Testis (tissue), 2 donors: ENCODE measurements around the gene ITGB8.

ENCODE experiments used
- POLR2A ChIP-seq: fragments of 450-650 bp; IDR thresholded peaks from one replicate; pipeline ENCODE4 v1.6.1; 2017; ENCODE audit warnings: antibody characterized with exemption, mild to moderate bottlenecking, moderate library complexity
- TF ChIP-seq, protein P1 (sequence below), 3 experiments: fragments of 450-650 bp in 2 of 3; fragments of 200-600 bp in 1 of 3; sonication (generic) in 1 of 3; IDR thresholded peaks; one replicate each; pipeline ENCODE4 v1.5.1; 2016 to 2019; ENCODE audit warnings: antibody characterized with exemption in 3 of 3, mild to moderate bottlenecking in 2 of 3, moderate library complexity in 1 of 3

DNA sequence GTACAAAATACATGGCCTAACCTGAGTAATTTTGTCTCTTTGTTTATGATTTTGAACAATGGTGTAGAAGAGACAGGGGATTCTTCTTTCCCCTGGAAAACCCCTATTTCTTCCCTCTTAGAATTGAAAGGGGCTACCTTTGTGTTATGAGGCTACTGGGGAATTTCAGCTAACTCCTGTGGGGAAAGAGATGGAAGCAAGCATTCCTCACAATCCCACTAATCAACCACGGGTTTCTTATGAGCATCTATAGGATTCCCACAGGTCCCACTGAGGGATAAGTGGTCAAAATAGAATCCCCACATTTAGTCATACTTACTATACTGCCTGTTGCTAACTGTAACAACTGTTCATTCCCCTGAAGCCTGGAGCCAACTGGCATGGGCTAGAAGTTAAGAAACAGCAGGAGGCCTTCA lies 32.2 kb upstream of the ITGB8 start:
- TF ChIP-seq, protein P1, sequence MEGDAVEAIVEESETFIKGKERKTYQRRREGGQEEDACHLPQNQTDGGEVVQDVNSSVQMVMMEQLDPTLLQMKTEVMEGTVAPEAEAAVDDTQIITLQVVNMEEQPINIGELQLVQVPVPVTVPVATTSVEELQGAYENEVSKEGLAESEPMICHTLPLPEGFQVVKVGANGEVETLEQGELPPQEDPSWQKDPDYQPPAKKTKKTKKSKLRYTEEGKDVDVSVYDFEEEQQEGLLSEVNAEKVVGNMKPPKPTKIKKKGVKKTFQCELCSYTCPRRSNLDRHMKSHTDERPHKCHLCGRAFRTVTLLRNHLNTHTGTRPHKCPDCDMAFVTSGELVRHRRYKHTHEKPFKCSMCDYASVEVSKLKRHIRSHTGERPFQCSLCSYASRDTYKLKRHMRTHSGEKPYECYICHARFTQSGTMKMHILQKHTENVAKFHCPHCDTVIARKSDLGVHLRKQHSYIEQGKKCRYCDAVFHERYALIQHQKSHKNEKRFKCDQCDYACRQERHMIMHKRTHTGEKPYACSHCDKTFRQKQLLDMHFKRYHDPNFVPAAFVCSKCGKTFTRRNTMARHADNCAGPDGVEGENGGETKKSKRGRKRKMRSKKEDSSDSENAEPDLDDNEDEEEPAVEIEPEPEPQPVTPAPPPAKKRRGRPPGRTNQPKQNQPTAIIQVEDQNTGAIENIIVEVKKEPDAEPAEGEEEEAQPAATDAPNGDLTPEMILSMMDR (IDR thresholded peaks at IDR 0.05): no peak
- TF ChIP-seq POLR2A: no peak
